Measurements from ENCODE around the gene THPO. TPM values are rescaled to one million over a fixed set of nuclear protein-coding genes. Genes with fewer than 3 reads are reported as not detected.

THPO gene
- total and polyA plus RNA-seq, 10 of the 15 experiments (the other 5 are each of a cell fraction or from before 2014, with no cell fraction given), result not detected

DNA sequence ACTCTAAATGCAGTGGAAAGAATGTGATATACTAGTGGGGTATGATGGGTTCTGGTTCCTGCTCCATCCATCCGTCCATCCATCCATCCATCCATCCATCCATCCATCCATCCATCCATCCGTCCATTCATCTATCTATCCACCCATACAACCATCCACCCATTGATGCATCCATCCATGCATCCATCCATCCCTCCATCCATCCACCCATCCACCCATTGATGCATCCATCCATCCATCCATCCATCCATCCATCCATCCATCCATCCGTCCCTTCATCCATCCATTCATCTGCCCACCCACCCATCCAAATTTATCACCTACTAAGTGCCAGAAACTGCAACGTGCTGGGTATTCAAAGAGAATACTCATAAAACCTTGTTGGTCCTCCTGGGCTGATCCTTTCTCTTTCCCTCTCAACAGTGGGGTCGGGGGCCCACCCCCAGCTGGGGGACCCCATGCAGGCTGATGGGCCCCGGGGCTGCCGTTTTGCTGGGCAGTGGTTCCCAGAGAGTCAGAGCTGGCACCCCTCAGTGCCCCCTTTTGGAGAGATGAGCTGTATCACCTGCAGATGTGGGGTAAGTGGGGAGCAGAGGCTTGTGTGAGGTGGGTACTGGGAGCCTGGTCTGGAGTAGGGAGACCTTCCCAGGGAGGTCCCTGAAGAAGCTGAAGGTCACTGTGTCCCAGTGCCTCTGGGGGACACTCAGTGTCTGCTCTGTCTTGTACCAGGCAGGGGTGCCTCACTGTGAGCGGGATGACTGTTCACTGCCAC is 10.3 kb upstream of the THPO start (continued):
- TF ChIP-seq, protein P1, sequence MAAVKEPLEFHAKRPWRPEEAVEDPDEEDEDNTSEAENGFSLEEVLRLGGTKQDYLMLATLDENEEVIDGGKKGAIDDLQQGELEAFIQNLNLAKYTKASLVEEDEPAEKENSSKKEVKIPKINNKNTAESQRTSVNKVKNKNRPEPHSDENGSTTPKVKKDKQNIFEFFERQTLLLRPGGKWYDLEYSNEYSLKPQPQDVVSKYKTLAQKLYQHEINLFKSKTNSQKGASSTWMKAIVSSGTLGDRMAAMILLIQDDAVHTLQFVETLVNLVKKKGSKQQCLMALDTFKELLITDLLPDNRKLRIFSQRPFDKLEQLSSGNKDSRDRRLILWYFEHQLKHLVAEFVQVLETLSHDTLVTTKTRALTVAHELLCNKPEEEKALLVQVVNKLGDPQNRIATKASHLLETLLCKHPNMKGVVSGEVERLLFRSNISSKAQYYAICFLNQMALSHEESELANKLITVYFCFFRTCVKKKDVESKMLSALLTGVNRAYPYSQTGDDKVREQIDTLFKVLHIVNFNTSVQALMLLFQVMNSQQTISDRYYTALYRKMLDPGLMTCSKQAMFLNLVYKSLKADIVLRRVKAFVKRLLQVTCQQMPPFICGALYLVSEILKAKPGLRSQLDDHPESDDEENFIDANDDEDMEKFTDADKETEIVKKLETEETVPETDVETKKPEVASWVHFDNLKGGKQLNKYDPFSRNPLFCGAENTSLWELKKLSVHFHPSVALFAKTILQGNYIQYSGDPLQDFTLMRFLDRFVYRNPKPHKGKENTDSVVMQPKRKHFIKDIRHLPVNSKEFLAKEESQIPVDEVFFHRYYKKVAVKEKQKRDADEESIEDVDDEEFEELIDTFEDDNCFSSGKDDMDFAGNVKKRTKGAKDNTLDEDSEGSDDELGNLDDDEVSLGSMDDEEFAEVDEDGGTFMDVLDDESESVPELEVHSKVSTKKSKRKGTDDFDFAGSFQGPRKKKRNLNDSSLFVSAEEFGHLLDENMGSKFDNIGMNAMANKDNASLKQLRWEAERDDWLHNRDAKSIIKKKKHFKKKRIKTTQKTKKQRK (IDR thresholded peaks at IDR 0.05; ENCODE audit: low read depth, low read length), result no peak
- TF ChIP-seq, protein P2, sequence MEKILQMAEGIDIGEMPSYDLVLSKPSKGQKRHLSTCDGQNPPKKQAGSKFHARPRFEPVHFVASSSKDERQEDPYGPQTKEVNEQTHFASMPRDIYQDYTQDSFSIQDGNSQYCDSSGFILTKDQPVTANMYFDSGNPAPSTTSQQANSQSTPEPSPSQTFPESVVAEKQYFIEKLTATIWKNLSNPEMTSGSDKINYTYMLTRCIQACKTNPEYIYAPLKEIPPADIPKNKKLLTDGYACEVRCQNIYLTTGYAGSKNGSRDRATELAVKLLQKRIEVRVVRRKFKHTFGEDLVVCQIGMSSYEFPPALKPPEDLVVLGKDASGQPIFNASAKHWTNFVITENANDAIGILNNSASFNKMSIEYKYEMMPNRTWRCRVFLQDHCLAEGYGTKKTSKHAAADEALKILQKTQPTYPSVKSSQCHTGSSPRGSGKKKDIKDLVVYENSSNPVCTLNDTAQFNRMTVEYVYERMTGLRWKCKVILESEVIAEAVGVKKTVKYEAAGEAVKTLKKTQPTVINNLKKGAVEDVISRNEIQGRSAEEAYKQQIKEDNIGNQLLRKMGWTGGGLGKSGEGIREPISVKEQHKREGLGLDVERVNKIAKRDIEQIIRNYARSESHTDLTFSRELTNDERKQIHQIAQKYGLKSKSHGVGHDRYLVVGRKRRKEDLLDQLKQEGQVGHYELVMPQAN (conservative IDR thresholded peaks at IDR 0.05), result no peak
- TF ChIP-seq GABPA (IDR thresholded peaks at IDR 0.05; ENCODE audit: low read depth), result no peak
- no peak for TF ChIP-seq FOXK2 (IDR thresholded peaks at IDR 0.05)
- TF ChIP-seq POLR2AphosphoS5 (IDR thresholded peaks at IDR 0.05; ENCODE audit: low read length), result no peak

GRCh38 chr3:184387174-184387714 is 9.2 kb upstream of the THPO start:
- no peak for FAIRE-seq
- Histone ChIP-seq H3K9me3 (replicated peaks; ENCODE audit: control insufficient read depth, insufficient read depth, low read length) (no peaks in the 10 kb centered on the region), H3K79me2 (ENCODE audit: control insufficient read depth, insufficient read depth, low read length) (no peaks in the 10 kb centered on the region), H3K9ac (ENCODE audit: control insufficient read depth, insufficient read depth, low read length) (no peak overlapping the region), H3K27ac (ENCODE audit: control insufficient read depth, insufficient read depth) (no peak overlapping the region), H3K4me3 (no peak overlapping the region), H2AFZ (ENCODE audit: control insufficient read depth, low read depth, low read length) (no peak overlapping the region), H4K20me1 (ENCODE audit: control insufficient read depth, insufficient read depth) (no peaks in the 10 kb centered on the region), H3K4me1 (ENCODE audit: control insufficient read depth, insufficient read depth, low read length) (no peaks in the 10 kb centered on the region), H3K27me3 (replicated peaks in 1 of 2; ENCODE audit: control insufficient read depth in 2 of 2, insufficient read depth in 2 of 2, low read length in 1 of 2) (peaks cover 3 to 6% of the 10 kb centered on the region in 2 experiments), H3K4me2 (ENCODE audit: control insufficient read depth, insufficient read depth) (no peak overlapping the region), H3K36me3 (ENCODE audit: control insufficient read depth in 2 of 2, insufficient read depth in 2 of 2, low read length in 1 of 2) (no peaks in the 10 kb centered on the region)
- in situ Hi-C loops (cut with MboI) (no loop called here), intact Hi-C loops (cut with micrococcal nuclease; ENCODE audit: unreplicated experiment) (no loop called here)
- ChIA-PET RAD21 (ENCODE audit: unreplicated experiment) (no interaction called here), SMC1A (ENCODE audit: uncharacterized antibody, unreplicated experiment) (no interaction called here), POLR2A (no interaction called here), CTCF (no interaction called here)
- no peak for DNase-seq (ENCODE audit: low read depth, low spot score)
- no peak for TF ChIP-seq YBX1 (IDR thresholded peaks at IDR 0.05)
- TF ChIP-seq ZBTB4 (CRISPR knock-in tag; IDR thresholded peaks at IDR 0.05), result no peak
- no peak for TF ChIP-seq EP300 (IDR thresholded peaks at IDR 0.05; ENCODE audit: borderline replicate concordance in 1 of 2, control insufficient read depth in 1 of 2, low read depth in 2 of 2, low read length in 2 of 2)
- no peak for TF ChIP-seq ZBED1 (IDR thresholded peaks at IDR 0.05; ENCODE audit: borderline replicate concordance)
- TF ChIP-seq TARDBP (IDR thresholded peaks at IDR 0.05; ENCODE audit: borderline replicate concordance), result no peak
- no peak for TF ChIP-seq ATF3 (IDR thresholded peaks at IDR 0.05; ENCODE audit: borderline replicate concordance, extremely low read depth, low read depth, low read length)
- no peak for ATAC-seq
- 61% methylated on average over 12 of the region's 12 CpGs for WGBS (ENCODE audit: insufficient coverage, insufficient replicate concordance, low lambda C conversion rate, missing lambda C conversion rate)
- BruUV-seq (replicated peaks), result no TSS peak
